GM12892 (cell line): ENCODE measurements around the gene SDF4.
A peak's percentile ranks its signal among the peaks of the same experiment; 100 is the strongest.

Source experiments
- DNase-seq: peaks from one replicate; pipeline ENCODE4 v3.0.0; 2011; ENCODE audit not compliant: insufficient read length
- FAIRE-seq: peaks from 2 replicates; lab custom pipeline; 2011; peaks lifted over from hg19 to GRCh38; lab: Jason Lieb, UNC
- POLR2A ChIP-seq: IDR thresholded peaks from 2 replicates; pipeline ENCODE4 v1.6.1; 2011; ENCODE audit warnings: low read depth, low read length, control low read depth
- POLR2AphosphoS5 ChIP-seq: IDR thresholded peaks from 2 replicates; pipeline ENCODE4 v1.6.1; 2011; ENCODE audit warnings: low read depth, low read length, control low read depth
- TAF1 ChIP-seq: IDR thresholded peaks from 2 replicates; pipeline ENCODE4 v1.6.1; 2011; ENCODE audit warnings: low read depth, mild to moderate bottlenecking, control low read depth, low read length, borderline replicate concordance

SDF4 gene

DNA sequence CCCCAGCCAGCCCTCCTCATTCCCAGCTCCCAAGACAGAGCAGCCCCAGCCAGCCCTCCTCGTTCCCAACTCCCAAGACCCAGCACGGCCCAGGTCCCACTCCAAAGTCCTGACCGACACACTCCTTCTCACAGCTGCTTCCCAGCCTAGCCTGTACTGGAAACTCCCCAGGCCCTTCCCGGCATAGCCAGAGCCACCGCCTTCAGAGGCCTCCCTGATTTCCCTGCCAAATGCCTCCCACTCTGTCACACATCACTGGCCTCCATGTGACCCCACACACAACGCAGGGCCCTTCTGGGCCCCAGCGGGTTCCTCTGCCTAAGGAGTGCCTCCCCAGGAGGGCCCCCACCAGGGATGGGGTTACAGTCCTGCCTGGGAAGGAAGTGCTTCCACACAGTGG is 39.0 kb upstream of the SDF4 start:
- TF ChIP-seq POLR2A (no peak), TAF1 (no peak)
- FAIRE-seq (no peak), DNase-seq (no peak)

- DNase-seq (no peak), FAIRE-seq (no peak)
- no peak for TF ChIP-seq TAF1
- no peak for TF ChIP-seq POLR2AphosphoS5
- no peak for TF ChIP-seq POLR2A
Measured at GRCh38 chr1:1268284-1268682, 36.5 kb upstream of the SDF4 start.

- TF ChIP-seq TAF1: no peak
- TF ChIP-seq POLR2AphosphoS5: no peak
- no peak for TF ChIP-seq POLR2A
- DNase-seq: no peak
- no peak for FAIRE-seq
Measured at GRCh38 chr1:1267488-1268283, 35.9 kb upstream of the SDF4 start.

GRCh38 chr1:1264868-1265272 is 33.1 kb upstream of the SDF4 start:
- FAIRE-seq (no peak), DNase-seq (no peak)
- TF ChIP-seq POLR2A (no peak), TAF1 (no peak), POLR2AphosphoS5 (no peak)

DNA sequence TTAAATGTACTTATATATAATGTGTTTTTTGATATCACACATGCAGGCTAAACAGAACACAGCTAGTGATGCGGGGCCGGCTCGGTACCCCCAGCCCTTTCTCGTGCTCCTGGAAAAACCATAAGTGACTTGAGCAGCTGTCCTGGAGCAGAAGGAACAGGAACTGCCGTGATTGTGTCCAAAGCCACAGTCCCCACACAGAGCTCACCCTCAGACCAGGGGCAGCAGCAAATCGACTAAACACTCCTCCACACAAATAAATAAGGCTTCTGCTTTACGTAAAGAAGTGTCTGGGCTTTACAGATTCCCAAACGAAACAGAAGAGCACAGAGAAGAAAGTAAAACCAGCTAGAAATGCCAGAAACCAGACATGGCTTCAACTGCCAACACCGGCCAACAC is 32.2 kb upstream of the SDF4 start:
- no peak for DNase-seq
- no peak for FAIRE-seq
- no peak for TF ChIP-seq POLR2A
- TF ChIP-seq TAF1: no peak
- no peak for TF ChIP-seq POLR2AphosphoS5

- FAIRE-seq: no peak
- DNase-seq: no peak
- TF ChIP-seq TAF1 (no peak), POLR2AphosphoS5 (no peak), POLR2A (no peak)
Measured at GRCh38 chr1:1262758-1263157, 31.0 kb upstream of the SDF4 start.

DNA sequence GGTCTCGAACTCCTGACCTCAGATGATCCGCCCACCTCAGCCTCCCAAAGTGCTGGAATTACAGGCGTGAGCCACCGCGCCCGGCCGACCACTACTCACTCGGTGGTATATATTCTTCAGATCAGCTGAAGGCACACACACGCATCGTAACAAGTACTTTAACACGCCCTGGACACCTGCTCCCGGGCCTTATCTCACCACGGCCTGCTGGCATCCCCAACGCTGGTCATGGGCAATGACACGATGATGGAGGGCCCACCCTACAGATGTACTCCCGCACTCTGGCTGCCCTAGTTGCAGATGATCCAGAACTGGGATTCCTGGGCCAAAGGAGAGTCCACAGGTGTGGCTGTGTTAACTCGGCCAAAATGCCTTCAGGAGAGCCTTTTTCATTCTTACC is 30.3 kb upstream of the SDF4 start:
- FAIRE-seq: no peak
- DNase-seq: no peak

DNA sequence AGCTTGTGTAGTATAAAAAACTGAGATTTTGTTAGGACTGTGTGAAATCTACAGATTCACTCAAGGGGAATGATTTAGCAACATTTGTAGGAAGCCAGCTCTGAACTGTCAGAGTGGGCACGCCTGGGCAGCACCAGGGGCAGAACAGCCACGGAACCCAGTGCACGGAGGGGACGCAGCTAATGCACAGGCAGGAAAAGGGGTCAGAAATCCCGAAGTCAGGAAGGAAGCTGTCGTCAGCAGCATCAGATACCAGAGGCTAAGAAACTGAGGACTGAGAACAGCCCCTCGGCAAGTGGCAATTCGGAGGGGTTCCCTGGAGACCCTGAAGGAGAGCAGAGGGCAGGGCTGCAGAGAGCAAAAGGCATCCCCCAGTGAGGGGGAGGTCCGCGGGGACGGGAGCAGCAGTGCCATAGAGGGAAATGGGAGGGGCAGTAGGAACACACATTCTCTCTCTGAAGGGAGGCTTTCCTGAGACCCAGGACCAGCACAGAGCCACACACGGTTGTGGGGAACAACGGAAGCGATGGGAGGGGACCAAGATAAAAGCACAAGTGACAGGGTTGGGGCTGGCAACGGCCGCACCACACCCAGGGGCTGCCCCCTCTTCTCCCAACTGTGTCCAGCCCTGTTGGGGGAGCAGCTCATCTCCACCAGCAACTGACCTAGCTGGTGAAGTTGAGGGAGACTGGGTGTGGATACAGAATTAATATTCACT is 29.2 kb upstream of the SDF4 start:
- no peak for FAIRE-seq
- DNase-seq: no peak
- TF ChIP-seq POLR2A (no peak), TAF1 (no peak), POLR2AphosphoS5 (no peak)

More for the DNA sequence above, 30.3 kb upstream of the SDF4 start:
- TF ChIP-seq TAF1 (no peak), POLR2AphosphoS5 (no peak), POLR2A (no peak)

DNA sequence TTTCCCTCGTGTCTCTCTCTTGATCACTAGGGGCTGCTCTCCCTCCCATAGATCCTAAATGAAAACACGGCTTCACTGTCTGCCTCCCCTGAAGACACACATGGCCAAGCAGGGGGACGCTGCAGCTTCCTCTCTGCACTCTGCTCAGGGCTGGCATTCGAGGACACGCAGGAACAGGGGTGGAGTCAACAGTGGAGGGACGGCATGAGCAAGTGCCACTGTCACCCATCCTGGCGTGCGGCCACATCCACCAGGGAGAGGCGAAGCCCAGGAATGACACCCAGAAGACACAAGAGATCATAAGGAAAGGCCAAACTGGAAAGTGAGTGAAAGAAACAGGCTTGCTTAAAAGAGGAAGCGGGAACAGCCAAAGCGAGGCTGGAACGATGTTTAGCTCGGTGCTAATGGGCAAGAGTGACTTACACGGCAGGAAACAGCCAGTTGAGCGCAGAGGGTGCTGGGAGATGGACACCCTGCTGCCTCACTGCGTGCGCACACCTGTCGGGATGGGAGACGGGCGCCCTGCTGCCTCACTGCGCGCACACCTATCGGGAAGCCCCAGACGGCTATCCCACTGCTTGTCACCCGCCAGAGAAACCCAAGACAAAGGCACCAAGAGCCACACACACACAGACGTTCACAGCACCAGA is 28.3 kb upstream of the SDF4 start:
- TF ChIP-seq POLR2AphosphoS5 (no peak), TAF1 (no peak), POLR2A (no peak; the same call in 1 of the 2 replicates)
- DNase-seq (no peak), FAIRE-seq (no peak)

GRCh38 chr1:1259540-1259939 is 27.7 kb upstream of the SDF4 start:
- FAIRE-seq (no peak), DNase-seq (no peak)

DNA sequence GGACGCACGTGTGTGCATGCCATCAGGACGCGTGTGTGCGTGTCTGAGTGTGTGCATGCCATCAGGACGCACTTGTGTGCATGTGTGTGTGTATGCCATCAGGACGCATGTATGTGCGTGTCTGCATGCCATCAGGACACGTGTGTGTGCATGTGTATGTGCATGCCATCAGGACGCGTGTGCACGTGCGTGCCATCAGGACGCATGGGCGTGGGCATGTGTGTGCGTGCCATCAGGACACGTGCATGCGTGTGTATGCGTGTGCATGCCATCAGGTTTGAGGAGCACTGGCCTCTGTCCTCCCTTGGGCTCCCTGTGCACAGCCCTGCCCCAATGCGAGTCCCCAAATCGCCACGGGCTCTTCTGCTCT is 27.3 kb upstream of the SDF4 start:
- TF ChIP-seq POLR2AphosphoS5 (peak; percentile 45; the same call in 1 of the 2 replicates), POLR2A (no peak)
- no peak for DNase-seq
- FAIRE-seq: no peak

More at GRCh38 chr1:1259540-1259939, 27.7 kb upstream of the SDF4 start:
- TF ChIP-seq POLR2AphosphoS5 (no peak), TAF1 (no peak), POLR2A (no peak)
